ENCODE measurements around the gene ICAM2.

- no peak for TF ChIP-seq CTCF (IDR thresholded peaks at IDR 0.05)
- no peak for TF ChIP-seq POLR2A (IDR thresholded peaks at IDR 0.05; ENCODE audit: low read depth)
- TF ChIP-seq POLR2AphosphoS5 (IDR thresholded peaks at IDR 0.05): no peak
Observed at GRCh38 chr17:63975541-63976092, 44.8 kb downstream of the ICAM2 start.

Data from esophagus muscularis mucosa (tissue), 3 donors.